Skeletal muscle tissue (tissue), 4 donors: ENCODE results near the gene PCDH8. TPM values are rescaled to one million over a fixed set of nuclear protein-coding genes. Genes with fewer than 3 reads are reported as not detected.

Source experiments
- H3K27ac ChIP-seq: one replicate; pipeline ENCODE4 v1.7.0; 2013; ENCODE audit warnings: mild to moderate bottlenecking, low read depth, low read length, inconsistent platforms
- H3K27me3 ChIP-seq, 3 donors: one replicate each; pipeline ENCODE4 v1.7.0; 2013; ENCODE audit warnings: low read length in 3 of 3; ENCODE audit not compliant: control insufficient read depth in 3 of 3, insufficient read depth in 3 of 3
- H3K36me3 ChIP-seq, 3 donors: one replicate each; pipeline ENCODE4 v1.7.0; 2013; ENCODE audit warnings: low read length in 3 of 3; ENCODE audit not compliant: control insufficient read depth in 3 of 3, insufficient read depth in 3 of 3
- H3K4me1 ChIP-seq, 3 donors: one replicate each; pipeline ENCODE4 v1.7.0; 2013; ENCODE audit warnings: low read length in 3 of 3, mild to moderate bottlenecking in 3 of 3; ENCODE audit not compliant: control insufficient read depth in 3 of 3, insufficient read depth in 3 of 3
- H3K4me3 ChIP-seq, 3 donors: one replicate each; pipeline ENCODE4 v1.7.0; 2013; ENCODE audit warnings: low read length in 3 of 3
- H3K9ac ChIP-seq, 3 donors: one replicate each; pipeline ENCODE4 v1.7.0; 2013; ENCODE audit warnings: low read length in 3 of 3, mild to moderate bottlenecking in 3 of 3, moderate library complexity in 2 of 3, low read depth in 1 of 3
- H3K9me3 ChIP-seq, 3 donors: one replicate each; pipeline ENCODE4 v1.7.0; 2013; ENCODE audit warnings: low read length in 3 of 3; ENCODE audit not compliant: control insufficient read depth in 3 of 3
- total RNA-seq: library from RNA; depleted of rRNA; stranded (reverse); fragments of >200 nt; gene quantifications from one replicate; pipeline ENCODE4 v1.2.3, GENCODE V29; 2014
- donor health status: Osteomylitis.

PCDH8 gene
- total RNA-seq, 1 donor from 2014 or later: 3.1 TPM

GRCh38 chr13:52851137-52851962, 2.9 kb upstream of the PCDH8 start:
- Histone ChIP-seq H3K4me1 (peaks cover 18 to 38% (median 20%) of the 10 kb centered on the region in 3 donors), H3K4me3 (peak overlapping the region; percentile 63 to 83 (median 70)), H3K9ac (peak overlapping the region in 2 of 3 donors; percentile 45 to 50), H3K27ac (no peak overlapping the region), H3K9me3 (no peaks in the 10 kb centered on the region), H3K27me3 (peaks cover 42 to 56% (median 53%) of the 10 kb centered on the region in 3 donors), H3K36me3 (no peaks in the 10 kb centered on the region)

- Histone ChIP-seq H3K9me3 (no peaks in the 10 kb centered on the region), H3K27ac (no peak overlapping the region), H3K27me3 (peaks cover 50 to 57% (median 56%) of the 10 kb centered on the region in 3 donors), H3K4me1 (peaks cover 18 to 38% (median 20%) of the 10 kb centered on the region in 3 donors), H3K9ac (peak overlapping the region in 2 of 3 donors; percentile 45 to 50), H3K36me3 (no peaks in the 10 kb centered on the region), H3K4me3 (peak overlapping the region; percentile 63 to 83 (median 70))
Observed at GRCh38 chr13:52850396-52851136, 2.1 kb upstream of the PCDH8 start.

GRCh38 chr13:52850072-52850395, 1.6 kb upstream of the PCDH8 start:
- H3K4me3 ChIP-seq: peak overlapping the region; percentile 63 to 83 (median 70)
- peaks cover 18 to 38% (median 20%) of the 10 kb centered on the region in 3 donors for H3K4me1 ChIP-seq
- no peak overlapping the region for H3K27ac ChIP-seq
- no peaks in the 10 kb centered on the region for H3K9me3 ChIP-seq
- no peaks in the 10 kb centered on the region for H3K36me3 ChIP-seq
- H3K27me3 ChIP-seq: peaks cover 56 to 63% (median 57%) of the 10 kb centered on the region in 3 donors
- no peak overlapping the region for H3K9ac ChIP-seq

- peaks cover 60 to 68% (median 63%) of the 10 kb centered on the region in 3 donors for H3K27me3 ChIP-seq
- peaks cover 18 to 38% (median 20%) of the 10 kb centered on the region in 3 donors for H3K4me1 ChIP-seq
- no peak overlapping the region for H3K4me3 ChIP-seq
- no peaks in the 10 kb centered on the region for H3K9me3 ChIP-seq
- H3K27ac ChIP-seq: no peak overlapping the region
- H3K36me3 ChIP-seq: no peaks in the 10 kb centered on the region
- no peak overlapping the region for H3K9ac ChIP-seq
Observed at GRCh38 chr13:52849291-52850071, 1.0 kb upstream of the PCDH8 start.

- H3K9ac ChIP-seq: no peak overlapping the region
- H3K27ac ChIP-seq: no peak overlapping the region
- H3K9me3 ChIP-seq: no peaks in the 10 kb centered on the region
- peaks cover 60 to 71% (median 67%) of the 10 kb centered on the region in 3 donors for H3K27me3 ChIP-seq
- peaks cover 18 to 38% (median 20%) of the 10 kb centered on the region in 3 donors for H3K4me1 ChIP-seq
- peak overlapping the region in 1 of 3 donors; percentile 29 for H3K4me3 ChIP-seq
- no peaks in the 10 kb centered on the region for H3K36me3 ChIP-seq
Observed at GRCh38 chr13:52847682-52848432, 583 bp downstream of the PCDH8 start.

GRCh38 chr13:52847322-52847681, 1.1 kb downstream of the PCDH8 start:
- Histone ChIP-seq H3K27me3 (peaks cover 64 to 71% (median 69%) of the 10 kb centered on the region in 3 donors), H3K36me3 (no peaks in the 10 kb centered on the region), H3K4me3 (peak overlapping the region in 1 of 3 donors; percentile 13), H3K9ac (no peak overlapping the region), H3K4me1 (peaks cover 18 to 38% (median 20%) of the 10 kb centered on the region in 3 donors), H3K27ac (no peak overlapping the region), H3K9me3 (no peaks in the 10 kb centered on the region)

- Histone ChIP-seq H3K36me3 (no peaks in the 10 kb centered on the region), H3K27ac (no peak overlapping the region), H3K9ac (no peak overlapping the region), H3K4me1 (peaks cover 18 to 38% (median 19%) of the 10 kb centered on the region in 3 donors), H3K9me3 (no peaks in the 10 kb centered on the region), H3K27me3 (peaks cover 64 to 71% (median 69%) of the 10 kb centered on the region in 3 donors), H3K4me3 (peak overlapping the region in 1 of 3 donors; percentile 41)
Observed at GRCh38 chr13:52846567-52847321, 1.7 kb downstream of the PCDH8 start.

- Histone ChIP-seq H3K36me3 (no peaks in the 10 kb centered on the region), H3K9ac (no peak overlapping the region), H3K27ac (no peak overlapping the region), H3K9me3 (no peaks in the 10 kb centered on the region), H3K27me3 (peaks cover 68 to 70% (median 69%) of the 10 kb centered on the region in 3 donors), H3K4me3 (no peak overlapping the region), H3K4me1 (peaks cover 13 to 31% (median 14%) of the 10 kb centered on the region in 3 donors)
Observed at GRCh38 chr13:52845766-52846566, 2.5 kb downstream of the PCDH8 start.
